WTC11 (cell line): ENCODE data around the gene TRIM4. TPM values are rescaled to one million over a fixed set of nuclear protein-coding genes. Genes with fewer than 3 reads are reported as not detected.

ENCODE experiments used
- ATAC-seq: fragments of 200-7000 bp; cut with Tn5 transposase; 2 replicates; pipeline ENCODE4 v1.10.0; 2021; ENCODE audit warnings: mild to moderate bottlenecking, moderate library complexity
- CTCF ChIA-PET: fragments of 300-600 bp; sonication (Branson Sonifier 250); formaldehyde crosslinking; loops from one replicate; lab custom pipeline; 2021; ENCODE audit warnings: antibody characterized with exemption; lab: Charles Lee
- POLR2A ChIA-PET: fragments of 350-600 bp; sonication (Branson Sonifier 250); formaldehyde crosslinking; loops from one replicate; lab custom pipeline; 2021; ENCODE audit warnings: antibody characterized with exemption; lab: Charles Lee
- DNase-seq: peaks from one replicate; pipeline ENCODE4 v3.0.0; 2021; ENCODE audit warnings: low spot score
- H3K27ac Mint-ChIP-seq: 2 replicates; pipeline ENCODE4 v1.8.0; 2021; ENCODE audit warnings: mixed read lengths
- H3K27me3 Mint-ChIP-seq: 2 replicates; pipeline ENCODE4 v1.8.0; 2021; ENCODE audit warnings: low read depth, mild to moderate bottlenecking, moderate library complexity, mixed read lengths
- H3K36me3 Mint-ChIP-seq: 2 replicates; pipeline ENCODE4 v1.8.0; 2021; ENCODE audit warnings: mixed read lengths
- H3K4me1 Mint-ChIP-seq: 2 replicates; pipeline ENCODE4 v1.8.0; 2022; ENCODE audit warnings: mixed read lengths
- H3K4me3 Mint-ChIP-seq: 2 replicates; pipeline ENCODE4 v1.8.0; 2021; ENCODE audit warnings: mild to moderate bottlenecking, moderate library complexity, mixed read lengths
- H3K9me3 Mint-ChIP-seq: 2 replicates; pipeline ENCODE4 v1.8.0; 2021; ENCODE audit warnings: mixed read lengths
- EMX1 ChIP-seq: fragments of 250-450 bp; sonication (Bioruptor Pico); IDR thresholded peaks from 2 replicates; pipeline ENCODE4 v1.8.0; 2021; ENCODE audit warnings: mild to moderate bottlenecking
- ESRRA ChIP-seq: sonication (generic); formaldehyde crosslinking; IDR thresholded peaks from 2 replicates; pipeline ENCODE4 v1.8.1; 2022; ENCODE audit warnings: mild to moderate bottlenecking, missing genetic modification reagents, borderline replicate concordance
- ETV6 ChIP-seq: sonication (generic); formaldehyde crosslinking; IDR thresholded peaks from 2 replicates; pipeline ENCODE4 v1.8.1; 2022; ENCODE audit warnings: mild to moderate bottlenecking, missing genetic modification reagents
- HMGA2 ChIP-seq: fragments of 250-450 bp; sonication (Bioruptor Pico); IDR thresholded peaks from 2 replicates; pipeline ENCODE4 v1.4.0; 2021; ENCODE audit warnings: mild to moderate bottlenecking, moderate library complexity
- JUN ChIP-seq: sonication (generic); formaldehyde crosslinking; IDR thresholded peaks from 2 replicates; pipeline ENCODE4 v1.8.0; 2023; ENCODE audit warnings: mild to moderate bottlenecking, missing genetic modification reagents
- KAT7 ChIP-seq: sonication (generic); formaldehyde crosslinking; IDR thresholded peaks from 2 replicates; pipeline ENCODE4 v1.8.1; 2023; ENCODE audit warnings: missing genetic modification reagents, mild to moderate bottlenecking, borderline replicate concordance
- MYBL2 ChIP-seq: sonication (generic); formaldehyde crosslinking; IDR thresholded peaks from 2 replicates; pipeline ENCODE4 v1.8.1; 2023; ENCODE audit warnings: mild to moderate bottlenecking, moderate library complexity, missing genetic modification reagents
- RORB ChIP-seq: fragments of 250-450 bp; sonication (Bioruptor Pico); IDR thresholded peaks from 2 replicates; pipeline ENCODE4 v1.9.0; 2021; ENCODE audit warnings: mild to moderate bottlenecking
- TEAD1 ChIP-seq: sonication (generic); formaldehyde crosslinking; IDR thresholded peaks from 2 replicates; pipeline ENCODE4 v1.8.0; 2022; ENCODE audit warnings: mild to moderate bottlenecking, missing genetic modification reagents
- total RNA-seq: library from RNA; stranded (reverse); gene quantifications from 3 replicates; pipeline ENCODE4 v1.2.3, GENCODE V29; 2021
- TF ChIP-seq, protein P1 (sequence below): sonication (generic); formaldehyde crosslinking; IDR thresholded peaks from 2 replicates; pipeline ENCODE4 v1.8.0; 2023; ENCODE audit warnings: mild to moderate bottlenecking, missing genetic modification reagents
- TF ChIP-seq, protein P2 (sequence below): fragments of 250-450 bp; sonication (Bioruptor Pico); IDR thresholded peaks from 2 replicates; pipeline ENCODE4 v1.8.0; 2021; ENCODE audit warnings: mild to moderate bottlenecking
- TF ChIP-seq, protein P3 (sequence below): sonication (generic); formaldehyde crosslinking; IDR thresholded peaks from 2 replicates; pipeline ENCODE4 v1.8.0; 2023; ENCODE audit warnings: missing genetic modification reagents
- TF ChIP-seq, protein P4 (sequence below): fragments of 250-450 bp; sonication (Bioruptor Pico); conservative IDR thresholded peaks from 2 replicates; pipeline ENCODE4 v1.9.0; 2021; ENCODE audit warnings: mild to moderate bottlenecking
- TF ChIP-seq, protein P5 (sequence below): sonication (generic); formaldehyde crosslinking; IDR thresholded peaks from 2 replicates; pipeline ENCODE4 v1.8.1; 2023; ENCODE audit warnings: mild to moderate bottlenecking, missing genetic modification reagents

The TRIM4 gene
- total RNA-seq, 1 experiment from 2014 or later: 6.6 TPM

DNA sequence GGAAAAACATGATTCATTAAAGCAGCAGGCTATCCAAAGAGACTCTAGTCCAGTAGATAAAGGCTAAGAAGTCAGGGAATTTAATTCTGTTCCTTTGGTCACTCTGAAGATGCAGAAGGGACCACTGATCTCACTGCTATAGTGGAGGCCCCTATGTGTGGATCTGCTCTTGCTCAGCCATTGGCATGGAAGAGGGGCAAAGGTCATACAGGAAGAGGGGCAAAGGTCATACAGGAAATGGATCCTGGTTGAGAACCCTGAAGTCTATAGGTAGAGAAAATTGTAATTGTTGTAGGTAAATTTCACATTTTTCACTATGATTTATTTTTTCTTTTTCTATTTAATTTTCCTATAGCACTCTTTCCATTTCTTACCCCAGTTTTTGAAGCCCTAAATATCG, 64.1 kb downstream of the TRIM4 start (continued):
- TF ChIP-seq TEAD1 (CRISPR knock-in tag): no peak

DNA sequence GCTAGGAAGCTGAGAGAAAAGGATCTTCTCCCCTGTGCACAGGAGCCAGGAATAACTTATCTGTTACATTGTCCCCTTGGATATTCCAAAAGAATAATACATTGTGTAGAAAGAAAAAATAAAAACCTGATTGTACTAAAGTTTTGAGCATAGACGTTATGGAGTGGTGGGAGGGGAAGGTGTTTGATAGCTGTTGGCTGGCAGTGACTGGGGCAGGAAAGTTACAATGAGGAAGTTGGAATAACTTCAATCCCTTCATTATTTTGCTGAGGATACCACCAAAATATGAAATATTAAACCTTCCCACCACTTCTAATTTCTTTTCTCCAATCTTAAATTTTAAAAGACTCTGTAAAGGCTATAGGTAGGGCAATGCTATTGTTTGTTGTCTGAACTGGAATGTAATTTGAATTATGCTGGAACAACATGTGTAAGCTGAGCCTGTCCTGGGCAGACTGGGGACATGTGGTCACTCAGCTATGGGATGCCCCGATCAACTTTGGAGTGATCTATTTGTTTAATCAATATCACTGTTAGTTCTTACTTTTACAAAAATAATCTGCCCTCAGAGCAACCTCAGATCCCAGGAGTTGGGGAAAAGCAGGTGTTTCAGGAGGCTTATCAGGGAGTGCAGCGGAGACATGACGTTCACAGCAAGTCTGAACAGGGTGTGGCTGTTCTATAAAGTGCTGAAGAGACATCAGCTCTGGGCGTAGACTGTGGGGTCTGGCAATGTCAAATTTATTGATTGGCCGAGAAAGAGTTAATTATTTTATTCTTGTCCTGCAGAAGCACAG, 70.7 kb downstream of the TRIM4 start:
- TF ChIP-seq, protein P1, sequence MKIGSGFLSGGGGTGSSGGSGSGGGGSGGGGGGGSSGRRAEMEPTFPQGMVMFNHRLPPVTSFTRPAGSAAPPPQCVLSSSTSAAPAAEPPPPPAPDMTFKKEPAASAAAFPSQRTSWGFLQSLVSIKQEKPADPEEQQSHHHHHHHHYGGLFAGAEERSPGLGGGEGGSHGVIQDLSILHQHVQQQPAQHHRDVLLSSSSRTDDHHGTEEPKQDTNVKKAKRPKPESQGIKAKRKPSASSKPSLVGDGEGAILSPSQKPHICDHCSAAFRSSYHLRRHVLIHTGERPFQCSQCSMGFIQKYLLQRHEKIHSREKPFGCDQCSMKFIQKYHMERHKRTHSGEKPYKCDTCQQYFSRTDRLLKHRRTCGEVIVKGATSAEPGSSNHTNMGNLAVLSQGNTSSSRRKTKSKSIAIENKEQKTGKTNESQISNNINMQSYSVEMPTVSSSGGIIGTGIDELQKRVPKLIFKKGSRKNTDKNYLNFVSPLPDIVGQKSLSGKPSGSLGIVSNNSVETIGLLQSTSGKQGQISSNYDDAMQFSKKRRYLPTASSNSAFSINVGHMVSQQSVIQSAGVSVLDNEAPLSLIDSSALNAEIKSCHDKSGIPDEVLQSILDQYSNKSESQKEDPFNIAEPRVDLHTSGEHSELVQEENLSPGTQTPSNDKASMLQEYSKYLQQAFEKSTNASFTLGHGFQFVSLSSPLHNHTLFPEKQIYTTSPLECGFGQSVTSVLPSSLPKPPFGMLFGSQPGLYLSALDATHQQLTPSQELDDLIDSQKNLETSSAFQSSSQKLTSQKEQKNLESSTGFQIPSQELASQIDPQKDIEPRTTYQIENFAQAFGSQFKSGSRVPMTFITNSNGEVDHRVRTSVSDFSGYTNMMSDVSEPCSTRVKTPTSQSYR (CRISPR knock-in tag): no peak
- TF ChIP-seq RORB (no peak), EMX1 (CRISPR knock-in tag) (no peak), MYBL2 (no peak), JUN (no peak), ESRRA (CRISPR knock-in tag) (no peak), HMGA2 (no peak)
- TF ChIP-seq, protein P2, sequence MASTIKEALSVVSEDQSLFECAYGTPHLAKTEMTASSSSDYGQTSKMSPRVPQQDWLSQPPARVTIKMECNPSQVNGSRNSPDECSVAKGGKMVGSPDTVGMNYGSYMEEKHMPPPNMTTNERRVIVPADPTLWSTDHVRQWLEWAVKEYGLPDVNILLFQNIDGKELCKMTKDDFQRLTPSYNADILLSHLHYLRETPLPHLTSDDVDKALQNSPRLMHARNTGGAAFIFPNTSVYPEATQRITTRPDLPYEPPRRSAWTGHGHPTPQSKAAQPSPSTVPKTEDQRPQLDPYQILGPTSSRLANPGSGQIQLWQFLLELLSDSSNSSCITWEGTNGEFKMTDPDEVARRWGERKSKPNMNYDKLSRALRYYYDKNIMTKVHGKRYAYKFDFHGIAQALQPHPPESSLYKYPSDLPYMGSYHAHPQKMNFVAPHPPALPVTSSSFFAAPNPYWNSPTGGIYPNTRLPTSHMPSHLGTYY (CRISPR knock-in tag): no peak
- TF ChIP-seq, protein P3, sequence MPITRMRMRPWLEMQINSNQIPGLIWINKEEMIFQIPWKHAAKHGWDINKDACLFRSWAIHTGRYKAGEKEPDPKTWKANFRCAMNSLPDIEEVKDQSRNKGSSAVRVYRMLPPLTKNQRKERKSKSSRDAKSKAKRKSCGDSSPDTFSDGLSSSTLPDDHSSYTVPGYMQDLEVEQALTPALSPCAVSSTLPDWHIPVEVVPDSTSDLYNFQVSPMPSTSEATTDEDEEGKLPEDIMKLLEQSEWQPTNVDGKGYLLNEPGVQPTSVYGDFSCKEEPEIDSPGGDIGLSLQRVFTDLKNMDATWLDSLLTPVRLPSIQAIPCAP (CRISPR knock-in tag): no peak
- Mint-ChIP-seq H3K4me1 (peaks cover 10% of the 10 kb centered on the region), H3K27ac (no peak overlapping the region), H3K27me3 (no peaks in the 10 kb centered on the region; the same call in 1 of the 2 replicates), H3K4me3 (no peak overlapping the region), H3K9me3 (no peaks in the 10 kb centered on the region), H3K36me3 (no peaks in the 10 kb centered on the region)
- DNase-seq (no peak), ATAC-seq (no peak)
- ChIA-PET POLR2A (interaction anchor here (0.7 kb wide), 1 partner anchor 44 kb away, joined by 3 read pairs; no protein-coding TSS in a partner anchor), CTCF (no interaction called here)

DNA sequence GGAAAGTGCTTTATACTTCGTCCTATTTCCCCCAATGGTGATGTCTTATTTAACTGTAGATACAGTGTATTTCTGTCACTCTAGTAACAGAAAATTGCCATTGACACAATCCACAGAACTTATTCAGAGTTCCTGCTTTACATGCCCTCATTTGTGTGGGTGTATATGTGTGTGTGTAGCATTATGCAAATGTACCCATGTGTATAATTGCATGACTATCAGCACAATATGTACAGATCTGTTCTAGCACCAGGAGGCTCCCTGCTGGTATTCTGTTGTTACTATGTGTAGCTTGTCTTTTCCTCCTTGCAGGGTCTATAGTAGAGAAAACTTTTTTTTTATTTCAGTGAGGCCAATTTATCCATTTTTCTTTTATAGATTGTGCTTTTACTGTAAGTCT, 75.0 kb downstream of the TRIM4 start:
- ATAC-seq: no peak
- Mint-ChIP-seq H3K4me1 (peaks cover 51% of the 10 kb centered on the region), H3K27me3 (no peaks in the 10 kb centered on the region), H3K36me3 (no peaks in the 10 kb centered on the region), H3K4me3 (no peak overlapping the region), H3K27ac (no peak overlapping the region)
- POLR2A ChIA-PET: no interaction called here
- CTCF ChIA-PET: no interaction called here
- no peak for DNase-seq
- TF ChIP-seq, protein P4, sequence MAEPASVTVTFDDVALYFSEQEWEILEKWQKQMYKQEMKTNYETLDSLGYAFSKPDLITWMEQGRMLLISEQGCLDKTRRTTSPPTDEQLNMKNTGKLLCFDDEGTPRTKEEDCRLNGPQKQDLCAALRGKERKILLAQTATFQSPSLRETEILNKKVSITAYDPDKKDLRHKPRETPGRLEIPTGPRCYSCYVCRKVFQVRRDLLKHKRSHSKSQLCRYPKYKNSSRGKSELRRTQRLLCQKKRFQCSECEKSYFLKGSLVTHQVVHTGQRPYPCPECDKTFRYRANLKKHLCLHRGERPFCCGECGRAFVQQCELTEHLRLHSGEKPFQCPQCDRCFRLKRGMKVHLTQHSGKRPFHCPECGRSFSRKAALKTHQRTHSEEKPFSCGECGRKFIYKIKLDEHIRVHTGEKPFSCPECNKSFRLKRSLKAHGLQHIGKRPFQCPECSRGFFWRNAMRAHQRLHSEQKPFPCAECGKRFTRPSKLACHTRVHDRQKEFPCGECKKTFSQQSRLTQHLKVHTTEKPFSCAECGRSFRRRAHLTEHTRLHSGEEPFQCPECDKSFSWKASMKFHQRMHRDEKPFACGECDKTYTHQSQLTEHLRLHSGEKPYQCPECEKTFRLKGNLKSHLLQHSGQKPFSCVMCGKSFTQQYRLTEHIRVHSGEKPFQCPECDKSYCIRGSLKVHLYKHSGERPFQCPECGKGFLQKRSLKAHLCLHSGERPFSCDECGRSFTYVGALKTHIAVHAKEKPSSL (CRISPR knock-in tag): no peak
- TF ChIP-seq, protein P5, sequence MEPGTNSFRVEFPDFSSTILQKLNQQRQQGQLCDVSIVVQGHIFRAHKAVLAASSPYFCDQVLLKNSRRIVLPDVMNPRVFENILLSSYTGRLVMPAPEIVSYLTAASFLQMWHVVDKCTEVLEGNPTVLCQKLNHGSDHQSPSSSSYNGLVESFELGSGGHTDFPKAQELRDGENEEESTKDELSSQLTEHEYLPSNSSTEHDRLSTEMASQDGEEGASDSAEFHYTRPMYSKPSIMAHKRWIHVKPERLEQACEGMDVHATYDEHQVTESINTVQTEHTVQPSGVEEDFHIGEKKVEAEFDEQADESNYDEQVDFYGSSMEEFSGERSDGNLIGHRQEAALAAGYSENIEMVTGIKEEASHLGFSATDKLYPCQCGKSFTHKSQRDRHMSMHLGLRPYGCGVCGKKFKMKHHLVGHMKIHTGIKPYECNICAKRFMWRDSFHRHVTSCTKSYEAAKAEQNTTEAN (CRISPR knock-in tag): no peak
- TF ChIP-seq KAT7 (CRISPR knock-in tag): no peak
- no peak for TF ChIP-seq ETV6
- no peak for TF ChIP-seq JUN
- TF ChIP-seq, all 79 proteins: peak for 0
- H3K9me3 Mint-ChIP-seq: no peaks in the 10 kb centered on the region
